ENCODE data around the gene CEP43.
A peak's percentile ranks its signal among the peaks of the same experiment; 100 is the strongest.

Gene CEP43

DNA sequence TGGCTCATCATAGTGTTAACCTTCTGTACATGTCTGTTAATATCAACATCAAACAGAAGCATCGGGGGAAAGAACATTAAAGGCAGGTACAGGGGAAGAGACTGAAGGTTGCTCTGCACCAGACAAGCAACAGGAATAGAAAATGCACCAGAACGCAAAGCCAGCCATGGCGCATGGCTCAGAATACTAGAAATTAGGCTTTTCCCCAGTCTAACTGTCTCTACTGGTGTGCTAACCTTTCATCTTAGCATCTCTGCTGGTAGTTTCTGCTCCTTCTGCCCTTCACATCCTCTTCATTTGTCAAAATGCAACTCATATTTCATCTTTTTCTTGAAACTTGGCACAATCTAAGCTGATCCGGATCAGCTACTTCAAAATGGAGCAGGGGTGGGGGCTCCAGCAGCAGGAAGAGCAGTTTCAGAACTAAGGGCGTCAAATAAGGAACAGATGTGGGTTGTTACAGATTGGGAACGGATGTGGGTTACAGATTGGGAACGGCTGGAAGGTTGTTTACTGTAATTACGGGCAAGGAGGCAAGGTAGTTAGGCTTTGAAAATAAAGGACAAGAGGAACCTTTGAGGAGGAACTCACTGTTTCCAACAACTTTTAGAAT, 29.7 kb upstream of the CEP43 start:
- no peak for DNase-seq

DNA sequence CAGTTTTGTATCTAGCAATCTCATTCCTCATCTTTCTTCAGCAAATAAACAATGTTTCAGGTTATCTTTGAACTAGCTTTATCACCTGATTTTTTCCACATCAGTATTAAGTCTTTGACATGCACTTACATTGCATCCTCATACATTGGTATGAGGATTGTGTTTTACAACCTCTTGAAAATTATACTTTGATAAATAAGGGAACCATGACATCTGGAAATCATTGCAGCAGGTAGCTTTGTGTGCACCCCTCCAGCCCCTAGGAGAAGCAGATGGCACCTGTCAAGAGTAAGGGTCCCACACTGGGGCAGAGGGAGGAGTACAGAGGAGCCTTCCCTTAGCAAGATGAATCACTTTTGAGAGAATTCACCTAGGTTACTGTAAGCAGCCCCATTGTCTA, 29.1 kb upstream of the CEP43 start:
- no peak for DNase-seq

DNA sequence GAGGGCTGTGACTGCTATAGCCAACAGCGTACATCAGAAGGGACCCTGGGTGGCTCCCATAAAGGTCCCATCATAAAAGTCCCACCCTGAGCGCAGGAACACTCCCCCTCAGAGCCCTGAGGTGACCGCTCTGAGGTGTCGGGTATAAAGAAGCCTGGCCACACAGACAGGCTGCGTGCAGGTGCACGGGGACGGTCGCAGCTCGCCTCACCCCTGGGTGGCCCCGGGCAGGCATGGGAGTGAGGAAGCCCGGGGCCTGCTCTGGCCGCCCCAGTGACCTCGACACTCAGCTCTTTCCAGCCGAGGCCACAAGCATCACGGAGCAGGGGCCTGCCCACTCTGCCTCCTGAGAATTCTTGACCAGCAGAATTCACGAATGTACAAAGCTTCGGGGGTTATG, 28.4 kb upstream of the CEP43 start:
- no peak for DNase-seq

DNA sequence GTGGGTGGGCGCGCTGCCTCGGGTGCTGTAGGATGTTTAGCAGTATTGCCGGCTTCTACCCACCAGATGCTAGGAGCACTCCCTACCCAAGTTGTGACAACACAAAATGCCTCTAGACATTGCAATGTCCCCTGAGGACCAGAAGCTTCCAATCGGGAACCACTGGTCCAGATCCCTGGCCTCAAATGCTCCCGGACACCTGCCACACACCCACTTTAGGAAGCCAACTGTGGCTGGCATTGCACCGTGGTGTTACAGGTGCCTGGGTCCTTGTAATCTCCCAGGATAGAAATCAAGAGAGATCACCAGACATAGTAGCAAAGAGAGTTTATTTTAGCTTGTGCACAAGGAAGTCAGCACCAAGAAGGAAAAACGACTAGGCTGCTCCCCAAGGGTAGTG, 27.9 kb upstream of the CEP43 start:
- DNase-seq, result no peak

DNA sequence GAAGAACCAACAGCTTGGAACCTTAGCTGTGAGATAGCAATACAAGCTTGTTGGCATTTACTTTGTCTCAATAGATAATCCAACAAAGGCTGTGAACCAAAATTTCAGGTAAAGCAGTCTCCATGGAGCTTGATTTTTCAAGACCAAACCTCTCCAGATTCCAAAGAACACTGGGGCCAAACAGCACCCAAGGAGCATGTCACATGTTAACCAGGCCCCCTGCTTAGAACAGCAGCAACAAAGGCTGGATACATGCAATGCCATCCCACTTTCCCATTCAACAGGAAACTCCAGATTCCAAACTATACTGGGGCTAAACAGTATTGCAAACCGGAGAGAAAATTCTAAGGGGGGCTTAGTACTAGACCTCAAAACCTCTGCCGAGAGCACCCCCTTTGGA, 27.1 kb upstream of the CEP43 start:
- no peak for DNase-seq

DNA sequence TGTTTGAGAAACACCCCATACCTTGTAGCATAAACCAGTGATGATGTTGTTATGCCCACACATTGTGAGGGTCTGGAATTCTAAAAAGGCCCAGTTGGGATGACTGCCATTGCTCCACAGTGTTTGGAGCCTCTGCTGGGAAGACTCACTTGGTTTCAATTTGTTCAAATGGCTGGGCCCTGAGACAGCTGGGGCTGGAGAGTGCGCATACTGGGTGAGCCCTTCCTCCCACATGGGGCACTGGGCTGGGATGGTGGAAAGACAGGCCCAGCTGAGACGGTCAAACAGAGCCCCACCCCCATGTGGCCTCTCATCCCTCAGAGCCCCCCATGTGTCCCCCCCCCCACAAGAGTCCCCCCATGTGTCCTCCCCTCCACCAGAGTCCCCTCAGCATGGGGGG, 22.6 kb upstream of the CEP43 start:
- DNase-seq, result no peak

DNA sequence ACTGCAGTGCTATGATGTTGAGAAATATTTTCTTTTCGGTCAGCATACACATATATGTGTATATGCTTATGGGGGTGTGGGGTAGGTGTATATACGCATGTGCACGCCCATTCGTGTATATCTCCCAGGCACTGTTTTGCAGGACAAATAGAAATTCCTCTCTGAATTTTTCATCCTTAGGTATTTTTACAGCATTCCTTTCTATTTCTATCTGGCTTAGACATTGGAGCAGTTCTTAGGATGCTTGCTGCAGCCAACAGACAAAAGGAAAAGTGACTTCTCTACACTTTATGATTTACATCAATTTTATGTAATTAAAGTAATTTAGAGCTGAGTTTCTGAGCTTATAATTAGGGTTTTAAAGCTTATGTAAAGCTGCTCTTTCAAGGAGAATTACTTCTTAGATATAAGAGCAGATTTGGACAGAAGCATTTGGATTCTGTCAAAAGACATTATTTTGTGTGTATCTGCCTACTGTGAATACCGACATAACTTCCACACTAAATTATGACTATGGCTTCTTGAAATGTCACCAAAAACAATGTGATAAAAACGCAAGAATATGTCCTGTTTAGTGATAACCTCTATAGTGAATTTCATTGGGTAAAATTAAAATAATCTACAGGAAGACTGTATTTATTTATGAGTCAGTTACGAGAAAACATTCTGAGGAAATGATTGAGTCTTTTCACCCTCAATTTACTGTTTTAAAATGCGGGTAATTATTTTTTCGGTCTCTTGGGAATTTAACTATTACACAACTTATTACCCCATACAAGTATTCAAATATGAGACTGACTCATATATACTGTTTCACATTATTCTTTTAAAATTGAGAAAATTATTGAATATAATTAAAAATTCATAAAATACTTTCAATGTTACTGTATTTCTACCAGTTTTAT, 21.3 kb upstream of the CEP43 start:
- DNase-seq, result no peak

DNA sequence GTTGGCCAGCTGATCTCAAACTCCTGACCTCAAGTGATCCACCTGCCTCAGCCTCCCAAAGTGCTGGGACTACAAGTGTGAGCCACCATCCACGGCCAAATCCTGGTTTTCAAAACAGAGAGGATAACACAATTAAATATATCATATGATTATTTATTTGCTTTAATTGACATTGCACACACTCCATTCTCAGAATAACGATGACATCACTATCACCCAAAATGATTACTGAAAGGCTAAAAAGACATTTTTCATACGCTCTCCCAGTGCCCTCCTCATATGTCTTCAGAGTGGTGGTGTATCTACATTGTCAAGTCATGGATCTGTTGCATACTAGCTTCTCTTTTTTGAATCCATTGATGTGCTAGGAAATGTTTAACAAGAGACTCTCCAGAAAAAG, 18.5 kb upstream of the CEP43 start:
- no peak for DNase-seq

DNA sequence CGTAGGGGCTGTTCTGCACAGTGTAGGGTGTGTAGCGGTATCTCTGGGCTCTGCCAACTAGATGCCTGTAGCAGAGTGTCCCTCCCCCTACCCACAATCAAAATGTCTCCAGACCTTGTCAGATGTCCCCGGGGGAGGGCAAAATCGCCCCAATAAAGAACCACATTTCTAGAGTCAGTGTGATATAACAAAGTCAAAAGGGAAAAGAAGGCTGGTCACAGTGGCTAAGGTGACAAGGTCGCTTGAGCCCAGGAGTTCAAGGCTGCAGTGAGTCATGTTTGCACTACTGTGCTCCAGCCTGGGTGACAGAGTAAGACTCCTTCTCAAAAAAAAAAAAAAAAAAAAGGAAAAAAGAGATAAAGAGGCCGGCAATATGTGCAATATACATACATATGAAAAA, 11.7 kb upstream of the CEP43 start:
- no peak for DNase-seq

DNA sequence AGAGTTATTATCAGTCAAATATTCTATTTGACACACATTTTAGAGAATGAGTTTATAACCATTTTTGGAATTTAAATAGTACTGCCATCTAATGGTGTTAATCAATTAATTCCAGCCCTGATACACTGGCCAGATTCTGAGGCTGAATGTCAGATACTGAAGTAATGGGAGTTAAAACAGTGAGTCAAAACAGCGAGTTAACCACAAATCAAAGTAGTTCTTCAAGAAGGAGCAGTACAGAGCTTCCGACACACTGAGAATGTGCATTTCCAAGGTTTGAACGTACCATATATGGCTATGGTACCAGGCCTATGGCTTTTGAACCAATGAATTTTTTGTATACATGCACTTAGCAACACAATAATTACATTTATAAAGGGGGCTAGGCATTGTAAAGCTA, 11.3 kb upstream of the CEP43 start:
- no peak for DNase-seq

DNA sequence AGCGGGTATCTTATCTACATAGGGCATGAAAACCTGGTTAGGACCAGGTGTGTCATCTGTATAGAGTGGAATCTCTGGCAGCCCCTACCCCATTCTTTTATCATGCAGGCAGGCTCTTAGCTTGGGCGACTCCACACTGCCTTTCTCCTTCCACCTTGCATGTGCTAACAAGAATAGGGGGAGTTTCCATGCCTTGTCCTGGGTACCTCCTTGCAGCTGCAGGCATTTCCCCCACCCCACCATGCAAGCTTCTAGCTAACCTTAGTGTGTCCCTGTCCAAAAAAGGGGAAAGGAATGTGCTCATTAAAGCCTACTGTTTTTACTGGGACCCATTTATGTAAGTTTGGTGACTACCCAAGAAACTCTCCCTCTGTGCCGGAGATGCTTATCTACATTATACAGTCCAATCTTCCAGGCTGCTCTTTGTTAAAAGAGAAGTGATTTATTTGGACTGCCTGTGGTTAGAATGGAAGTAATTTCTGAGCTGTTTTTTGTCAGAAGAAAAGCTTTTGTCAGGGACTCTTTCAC, 10.5 kb upstream of the CEP43 start:
- DNase-seq, result no peak

DNA sequence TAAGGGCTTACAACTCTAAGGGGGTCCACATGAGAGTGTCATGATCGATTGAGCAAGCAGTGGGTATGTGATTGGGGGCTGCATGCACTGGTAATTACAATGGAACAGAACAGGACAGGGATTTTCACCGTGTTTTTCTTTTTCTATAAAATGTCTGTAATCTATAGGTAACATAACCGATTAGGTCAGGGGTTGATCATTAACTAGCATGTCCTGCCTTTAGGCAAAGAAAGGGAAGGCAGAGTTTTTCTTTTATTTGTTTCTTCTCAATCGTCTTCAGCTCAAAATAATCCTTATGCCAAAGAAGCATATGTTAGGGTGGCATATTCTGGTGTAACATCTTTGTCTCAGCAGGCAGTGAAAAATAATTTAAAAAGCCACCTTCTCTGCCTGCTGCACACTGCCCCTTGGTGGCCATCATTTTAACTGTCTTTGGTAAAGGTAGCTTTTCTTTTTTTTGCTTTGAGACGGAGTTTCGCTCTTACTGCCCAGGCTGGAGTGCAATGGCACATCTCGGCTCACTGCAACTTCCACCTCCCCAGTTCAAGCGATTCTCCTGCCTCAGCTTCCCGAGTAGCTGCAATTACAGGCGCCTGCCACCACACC, 9.7 kb upstream of the CEP43 start:
- DNase-seq, result peak; percentile 21 to 32

DNA sequence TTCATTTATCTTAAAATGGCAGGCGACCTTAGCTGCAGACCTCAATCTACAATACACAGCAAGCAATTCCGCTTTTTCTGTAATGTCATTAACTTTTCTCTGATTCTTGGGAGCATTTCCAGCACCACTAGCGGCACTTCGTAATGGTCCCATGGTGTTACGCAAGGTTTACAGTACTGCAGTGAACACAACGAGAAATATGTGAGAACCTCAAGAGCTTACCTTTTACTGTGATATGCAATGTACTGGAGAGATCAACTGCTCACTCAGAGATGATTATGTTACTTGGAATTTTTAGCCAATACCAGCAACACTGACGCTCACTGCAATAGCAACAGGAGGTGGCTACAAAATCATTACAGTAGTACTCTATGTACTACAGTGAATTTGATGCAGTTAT, 2.8 kb upstream of the CEP43 start:
- no peak for DNase-seq

DNA sequence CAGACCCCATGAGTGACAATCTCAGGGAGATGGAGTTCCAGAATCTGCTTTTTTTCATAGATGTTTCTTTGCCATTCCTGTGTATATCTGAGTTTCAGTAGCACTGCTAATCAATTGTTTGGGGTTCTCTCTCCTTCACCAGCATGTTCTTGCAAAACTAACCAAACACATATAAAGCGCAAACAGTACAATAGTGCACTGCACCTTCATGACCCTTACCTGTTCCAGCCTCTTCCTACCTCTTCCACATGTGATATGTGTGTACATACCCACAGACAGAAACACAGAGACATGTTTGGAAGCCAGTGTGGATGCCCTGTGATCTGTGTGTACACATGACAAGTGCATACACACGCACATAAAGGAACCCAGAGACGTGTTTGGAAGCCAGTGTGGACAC, 1.8 kb upstream of the CEP43 start:
- no peak for DNase-seq

DNA sequence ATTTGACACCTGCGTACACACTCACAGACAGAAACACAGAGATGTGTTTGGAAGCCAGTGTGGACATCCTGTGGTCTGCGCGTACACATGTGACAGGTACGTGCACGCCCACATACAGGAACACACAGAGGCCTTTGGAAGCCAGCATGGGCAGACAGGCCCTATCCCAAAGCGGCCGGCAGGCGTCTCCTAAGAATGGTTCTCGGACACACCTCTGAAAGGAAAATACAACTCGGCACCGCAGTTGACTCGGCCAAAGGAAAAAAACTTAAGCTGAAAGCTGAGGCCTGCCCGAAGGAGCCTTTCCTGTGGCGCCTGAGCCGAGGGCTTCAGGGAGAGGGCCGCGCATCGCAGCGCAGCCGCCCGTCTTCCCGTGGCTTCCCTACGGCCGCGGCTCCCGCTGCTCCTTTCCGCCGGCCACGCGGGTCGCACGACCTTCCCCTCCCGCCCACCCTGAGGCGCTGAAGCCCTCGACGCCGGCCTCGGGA, 1.4 kb upstream of the CEP43 start:
- DNase-seq, result peak; percentile 51 to 52

DNA sequence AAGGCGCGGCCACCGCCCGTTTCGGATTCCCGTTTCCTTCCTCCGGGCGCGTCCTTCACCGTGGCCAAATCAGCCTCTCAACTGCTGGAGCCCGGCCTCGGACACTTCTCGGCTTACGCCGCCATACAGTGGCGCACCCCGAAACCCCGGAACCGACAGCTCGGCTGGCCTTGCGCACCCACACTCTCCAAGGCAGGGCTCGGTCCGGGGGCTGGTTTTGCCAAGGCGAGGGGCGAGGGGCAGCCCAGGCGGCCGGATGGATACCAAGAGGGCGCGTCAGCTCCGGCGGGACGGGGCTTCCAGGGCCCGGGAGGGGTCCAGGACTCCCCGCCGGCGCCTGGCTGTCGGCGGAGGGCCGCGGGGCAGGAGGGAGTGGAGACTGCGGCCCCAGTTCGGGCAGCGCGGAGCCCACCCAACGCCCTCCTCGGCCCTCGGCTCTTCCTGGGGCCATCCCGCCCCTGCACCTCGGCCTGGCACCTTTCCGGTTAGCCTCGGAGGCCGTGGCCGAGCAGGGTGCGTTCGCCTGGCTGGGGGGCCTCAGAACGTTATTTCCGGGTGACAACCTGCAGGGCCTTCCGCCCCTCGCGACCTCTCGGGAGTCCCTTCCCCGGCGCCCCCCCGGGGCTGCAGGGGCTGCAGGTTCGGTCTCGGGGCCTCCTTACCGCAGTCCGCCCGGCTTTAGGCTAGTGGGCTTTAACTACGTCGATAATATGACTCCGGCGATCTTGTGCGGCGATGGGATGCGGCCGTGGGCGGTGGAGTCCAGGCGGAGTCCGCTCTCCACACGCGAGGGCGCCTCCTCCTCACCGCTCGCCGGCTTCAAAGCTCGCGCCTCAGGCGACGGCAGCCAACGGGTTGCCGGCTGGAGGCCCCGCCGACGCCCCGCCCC, 697 bp upstream of the CEP43 start:
- DNase-seq, result peak in 1 of 2 donors; percentile 16

DNA sequence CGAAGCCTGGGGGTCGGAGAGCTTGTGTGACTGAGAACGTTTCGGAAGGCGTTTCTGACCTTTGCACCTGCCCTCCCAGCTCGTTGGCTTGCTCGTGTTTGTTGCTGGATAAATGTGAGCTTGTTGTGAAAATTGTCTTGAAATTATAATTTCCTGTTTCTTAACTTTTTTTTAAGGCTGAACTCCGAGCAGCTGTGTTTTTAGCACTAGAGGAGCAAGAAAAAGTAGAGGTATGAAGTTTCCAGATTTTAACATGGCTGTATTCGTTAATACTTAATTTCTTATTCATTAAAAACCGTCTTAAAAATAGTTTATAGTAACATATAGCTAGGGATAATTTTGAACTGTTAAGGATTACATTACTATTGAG, 672 bp downstream of the CEP43 start:
- DNase-seq, result no peak

DNA sequence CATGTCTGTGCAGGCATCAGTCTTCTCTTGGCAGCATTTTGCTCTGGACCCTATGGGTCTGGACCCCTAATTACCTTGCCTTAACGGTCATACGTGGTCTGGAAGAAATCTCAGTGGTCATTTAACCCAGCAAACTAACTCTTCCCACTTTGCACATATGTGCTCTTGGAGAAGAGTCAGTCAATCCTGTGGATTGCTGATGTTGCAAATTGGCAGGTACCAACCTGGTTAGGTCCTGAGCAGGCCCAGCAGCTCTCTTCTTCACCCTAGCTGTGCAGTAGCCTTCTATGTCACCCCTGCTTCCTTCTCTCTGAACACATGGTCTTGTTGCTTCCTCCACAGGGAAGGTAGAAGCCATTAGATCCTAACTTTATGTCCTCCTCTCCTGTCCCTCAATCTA, 1.6 kb downstream of the CEP43 start:
- DNase-seq, result no peak

DNA sequence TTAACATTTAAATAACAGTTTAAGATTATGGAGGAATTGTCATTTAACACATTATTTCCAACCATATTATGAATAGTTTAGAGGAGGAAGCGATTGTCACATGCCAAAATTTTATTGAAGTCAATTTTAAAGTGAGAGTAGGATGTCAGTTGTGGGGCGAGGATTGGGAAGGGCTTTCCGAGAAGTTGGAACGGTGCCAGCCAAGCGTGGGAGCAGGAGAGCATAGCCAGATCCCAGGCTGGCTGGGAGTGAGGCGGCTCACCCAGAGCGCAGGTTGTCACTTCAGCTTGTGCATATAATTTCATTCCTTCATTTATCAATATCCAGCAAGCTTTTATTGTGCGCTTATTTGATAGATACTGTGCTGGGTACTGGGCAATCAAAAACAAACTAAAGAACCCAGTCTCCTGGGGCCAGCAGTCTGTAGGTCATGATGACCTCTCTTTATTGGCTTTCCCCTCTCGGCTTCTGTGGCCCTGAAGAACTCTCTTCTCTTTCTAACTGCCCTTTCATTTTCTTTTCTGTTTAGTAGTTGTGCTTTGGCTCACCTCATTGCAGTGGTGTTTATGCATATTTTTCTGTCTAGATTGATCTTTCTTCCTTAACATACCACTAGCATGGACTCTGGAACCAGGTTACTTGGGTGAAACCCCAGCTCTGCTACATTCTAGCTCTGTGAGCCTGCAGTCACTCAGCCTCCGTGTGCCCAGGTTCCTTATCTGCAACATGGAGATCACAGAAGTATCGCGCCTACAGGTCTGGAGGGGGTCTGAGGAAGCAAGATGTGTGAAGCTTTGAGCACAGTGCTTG, 6.4 kb downstream of the CEP43 start:
- no peak for DNase-seq

DNA sequence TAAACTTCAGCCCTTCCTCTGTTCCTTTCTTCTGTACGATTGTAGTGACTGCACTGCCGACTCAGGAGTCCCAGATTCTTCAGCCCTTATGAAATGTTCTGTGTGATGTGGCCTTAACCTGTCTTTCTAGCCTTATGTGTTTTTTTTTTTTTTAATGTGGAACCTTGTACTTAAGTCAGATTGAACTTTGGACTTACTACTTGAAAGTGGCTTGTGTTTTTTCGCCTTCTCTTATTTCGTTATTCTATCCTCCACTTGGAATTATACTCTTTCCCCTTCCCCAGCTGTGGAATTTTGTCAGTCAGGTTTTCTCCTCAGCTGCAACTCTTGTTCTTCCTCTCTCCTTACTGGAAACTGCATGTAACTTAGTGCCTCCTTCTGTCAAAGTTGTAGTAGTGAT, 8.8 kb downstream of the CEP43 start:
- DNase-seq, result no peak

DNA sequence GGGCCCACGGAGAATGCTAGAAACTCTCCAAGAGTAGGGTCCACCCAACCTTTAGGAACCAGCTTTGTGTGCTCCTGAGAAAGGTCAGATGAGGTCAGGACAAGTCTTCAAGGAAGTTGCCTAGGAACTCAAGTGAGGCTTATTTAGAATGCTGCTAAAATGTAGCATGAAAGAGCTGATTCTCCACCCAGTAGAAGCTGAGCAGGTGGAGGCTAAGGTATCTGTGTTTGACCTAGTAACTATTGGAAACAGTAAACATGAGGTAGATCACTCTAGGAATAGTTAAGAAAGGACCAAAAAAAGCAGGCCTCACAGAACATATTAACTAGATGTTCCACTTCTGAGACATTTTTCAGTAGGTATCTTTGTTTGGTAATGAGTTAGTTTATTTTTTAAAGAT, 13.9 kb downstream of the CEP43 start:
- no peak for DNase-seq

DNA sequence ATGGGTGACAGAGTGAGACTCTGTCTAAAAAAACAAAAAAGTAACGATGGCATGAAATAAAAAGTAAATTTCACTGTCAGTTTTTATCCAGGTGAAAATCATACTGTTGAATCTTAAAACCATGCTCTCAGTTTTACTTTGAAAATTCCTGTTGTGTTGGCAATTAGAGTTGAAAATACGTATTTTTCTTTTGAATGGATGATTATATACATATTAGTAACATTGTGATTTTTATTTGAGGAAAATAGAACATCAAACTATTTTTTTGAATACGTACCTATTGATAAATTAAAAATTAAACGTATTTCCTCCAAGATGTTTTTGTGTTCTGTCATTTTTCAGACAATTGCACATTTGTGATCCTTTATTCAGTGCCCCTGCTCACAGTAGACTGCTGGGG, 14.7 kb downstream of the CEP43 start:
- no peak for DNase-seq

Measured in stimulated activated CD4-positive, alpha-beta T cell treated with anti-CD3 and anti-CD28 coated beads, Interleukin-2, amount 100 ng/mL, for 48 hours (primary cell).